Prostate gland (tissue), 2 donors: ENCODE results near the gene TAX1BP1.

Experiments used
- POLR2AphosphoS5 ChIP-seq: sonication (generic); formaldehyde crosslinking; IDR thresholded peaks from one replicate; pipeline ENCODE4 v1.6.1; 2017; ENCODE audit warnings: antibody characterized with exemption
- TF ChIP-seq, protein P1 (sequence below), 4 experiments: fragments of 200-600 bp in 2 of 4; fragments of 450-650 bp in 2 of 4; sonication (generic) in 2 of 4; IDR thresholded peaks; 1 replicate in 3 of 4; 2 replicates in 1 of 4; pipeline ENCODE4 v1.5.1; 2016 to 2019; ENCODE audit warnings: antibody characterized with exemption in 4 of 4, mild to moderate bottlenecking in 2 of 4, moderate library complexity in 2 of 4

DNA sequence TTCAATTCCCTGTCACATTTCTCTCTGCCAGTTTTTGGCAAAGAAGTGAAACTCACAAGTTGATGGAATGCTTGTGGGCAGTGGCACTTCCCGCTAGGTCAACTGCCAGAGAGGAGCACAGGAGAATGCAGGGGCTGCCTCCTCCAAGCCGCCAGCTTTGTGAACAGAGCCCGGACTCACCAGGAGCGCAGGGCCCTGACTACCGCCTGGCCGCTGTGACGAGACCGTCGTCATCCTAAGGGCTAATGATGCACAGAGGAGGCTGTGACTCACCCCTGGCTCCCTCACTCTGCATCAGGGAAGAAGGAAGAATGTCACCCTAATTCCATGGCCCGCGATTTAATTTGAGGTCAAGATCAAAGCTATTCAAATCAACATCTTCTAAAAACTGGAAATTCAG is 123.9 kb downstream of the TAX1BP1 start:
- TF ChIP-seq, protein P1, sequence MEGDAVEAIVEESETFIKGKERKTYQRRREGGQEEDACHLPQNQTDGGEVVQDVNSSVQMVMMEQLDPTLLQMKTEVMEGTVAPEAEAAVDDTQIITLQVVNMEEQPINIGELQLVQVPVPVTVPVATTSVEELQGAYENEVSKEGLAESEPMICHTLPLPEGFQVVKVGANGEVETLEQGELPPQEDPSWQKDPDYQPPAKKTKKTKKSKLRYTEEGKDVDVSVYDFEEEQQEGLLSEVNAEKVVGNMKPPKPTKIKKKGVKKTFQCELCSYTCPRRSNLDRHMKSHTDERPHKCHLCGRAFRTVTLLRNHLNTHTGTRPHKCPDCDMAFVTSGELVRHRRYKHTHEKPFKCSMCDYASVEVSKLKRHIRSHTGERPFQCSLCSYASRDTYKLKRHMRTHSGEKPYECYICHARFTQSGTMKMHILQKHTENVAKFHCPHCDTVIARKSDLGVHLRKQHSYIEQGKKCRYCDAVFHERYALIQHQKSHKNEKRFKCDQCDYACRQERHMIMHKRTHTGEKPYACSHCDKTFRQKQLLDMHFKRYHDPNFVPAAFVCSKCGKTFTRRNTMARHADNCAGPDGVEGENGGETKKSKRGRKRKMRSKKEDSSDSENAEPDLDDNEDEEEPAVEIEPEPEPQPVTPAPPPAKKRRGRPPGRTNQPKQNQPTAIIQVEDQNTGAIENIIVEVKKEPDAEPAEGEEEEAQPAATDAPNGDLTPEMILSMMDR (IDR thresholded peaks at IDR 0.05), result no peak
- no peak for TF ChIP-seq POLR2AphosphoS5
